Measurements from ENCODE around the gene IL17C. TPM values are rescaled to one million over a fixed set of nuclear protein-coding genes. Genes with fewer than 3 reads are reported as not detected.

IL17C gene
- total and polyA plus RNA-seq, 3 donors from 2014 or later, result 0.75 to 1.5 (median 0.99) TPM

DNA sequence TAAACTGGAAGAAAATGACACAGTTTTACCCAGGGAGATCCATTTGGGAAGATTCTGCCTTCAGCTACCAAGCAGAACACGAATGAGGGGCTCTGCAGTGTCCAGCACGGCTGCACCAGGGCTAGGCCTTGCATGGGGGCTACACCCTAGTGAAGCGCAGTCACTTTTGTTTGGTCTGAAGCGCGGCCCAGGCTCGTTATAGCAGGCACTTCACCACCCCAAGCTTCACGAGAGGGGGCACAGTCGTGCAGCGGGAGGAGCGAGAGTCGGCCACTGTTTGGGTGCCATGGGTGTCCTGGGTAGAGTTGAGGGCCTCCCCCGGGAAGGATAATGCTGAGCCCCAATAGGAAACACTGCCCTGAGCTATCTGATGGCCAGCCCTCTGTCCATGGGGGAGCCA lies 21.6 kb upstream of the IL17C start:
- Histone ChIP-seq H3K4me1 (peaks cover 20% of the 10 kb centered on the region), H3K27me3 (no peaks in the 10 kb centered on the region), H3K27ac (no peak overlapping the region), H3K4me3 (no peak overlapping the region), H3K36me3 (ENCODE audit: low read depth, missing control alignments) (no peaks in the 10 kb centered on the region), H3K9me3 (no peaks in the 10 kb centered on the region)
- WGBS, 2 donors, result 95 to 96% methylated on average over 12 of the region's 12 CpGs
- no peak for DNase-seq
- intact Hi-C loops (cut with DNase I; ENCODE audit: low total_unique reads), result no loop called here
- TF ChIP-seq CTCF (IDR thresholded peaks at IDR 0.05), result no peak
- TF ChIP-seq POLR2A (IDR thresholded peaks at IDR 0.05), result no peak

DNA sequence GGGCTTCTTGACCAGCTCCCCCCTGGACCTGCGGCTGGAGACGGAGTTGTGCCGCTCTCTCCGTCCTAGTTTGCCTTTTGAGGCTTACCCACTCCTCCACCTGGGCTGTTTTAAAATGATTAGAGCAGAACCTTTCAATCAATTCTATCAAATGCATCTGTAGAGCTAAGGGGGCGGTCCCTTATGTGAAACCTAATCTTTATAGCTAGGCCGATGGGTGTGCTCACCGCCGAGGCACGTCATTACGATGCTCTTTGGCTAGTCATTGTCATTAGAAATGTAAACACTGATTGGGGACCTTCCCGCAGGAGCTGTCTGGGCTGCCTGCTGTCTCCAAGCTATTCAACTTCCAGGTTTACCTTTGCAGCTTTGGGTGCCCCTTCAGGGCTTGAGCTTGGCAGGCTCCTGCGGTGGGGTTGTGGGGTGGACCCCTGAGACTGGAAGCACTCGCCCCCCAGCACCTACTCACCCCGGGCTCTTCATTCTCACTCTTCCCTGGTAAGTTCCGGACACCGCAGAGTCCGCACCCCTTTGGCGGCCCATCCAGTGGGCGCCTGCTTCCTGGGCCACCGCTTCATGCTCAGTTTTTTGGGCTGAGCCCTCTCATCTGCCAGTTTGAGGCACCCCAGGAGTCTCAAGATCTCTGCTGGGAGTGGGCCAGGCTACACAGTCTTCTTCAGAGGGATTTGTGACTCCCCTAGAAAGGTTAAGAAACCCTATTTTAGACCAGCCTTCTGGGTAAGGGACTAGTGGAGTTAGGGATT lies 20.9 kb upstream of the IL17C start:
- 93 to 97% methylated on average over 17 to 20 of the region's 20 CpGs for WGBS, 2 donors
- no peaks in the 10 kb centered on the region for H3K36me3 ChIP-seq (ENCODE audit: low read depth, missing control alignments)

GRCh38 chr16:88618182-88618955 lies 20.0 kb upstream of the IL17C start:
- intact Hi-C loops (cut with DNase I; ENCODE audit: low total_unique reads), result no loop called here
- Histone ChIP-seq H3K9me3 (no peaks in the 10 kb centered on the region), H3K27me3 (no peaks in the 10 kb centered on the region), H3K27ac (no peak overlapping the region), H3K4me1 (peaks cover 20% of the 10 kb centered on the region), H3K36me3 (ENCODE audit: low read depth, missing control alignments) (no peaks in the 10 kb centered on the region), H3K4me3 (no peak overlapping the region)
- DNase-seq, result no peak
- no peak for TF ChIP-seq POLR2A (IDR thresholded peaks at IDR 0.05)
- no peak for TF ChIP-seq CTCF (IDR thresholded peaks at IDR 0.05)
- WGBS, 2 donors, result 84 to 88% methylated on average over 17 to 19 of the region's 20 CpGs

More for the DNA sequence above, 20.9 kb upstream of the IL17C start:
- Histone ChIP-seq H3K4me3 (no peak overlapping the region), H3K27ac (no peak overlapping the region), H3K9me3 (no peaks in the 10 kb centered on the region), H3K27me3 (no peaks in the 10 kb centered on the region), H3K4me1 (peaks cover 20% of the 10 kb centered on the region)
- no peak for DNase-seq
- intact Hi-C loops (cut with DNase I; ENCODE audit: low total_unique reads), result no loop called here
- TF ChIP-seq CTCF (IDR thresholded peaks at IDR 0.05) (no peak), POLR2A (IDR thresholded peaks at IDR 0.05) (no peak)

DNA sequence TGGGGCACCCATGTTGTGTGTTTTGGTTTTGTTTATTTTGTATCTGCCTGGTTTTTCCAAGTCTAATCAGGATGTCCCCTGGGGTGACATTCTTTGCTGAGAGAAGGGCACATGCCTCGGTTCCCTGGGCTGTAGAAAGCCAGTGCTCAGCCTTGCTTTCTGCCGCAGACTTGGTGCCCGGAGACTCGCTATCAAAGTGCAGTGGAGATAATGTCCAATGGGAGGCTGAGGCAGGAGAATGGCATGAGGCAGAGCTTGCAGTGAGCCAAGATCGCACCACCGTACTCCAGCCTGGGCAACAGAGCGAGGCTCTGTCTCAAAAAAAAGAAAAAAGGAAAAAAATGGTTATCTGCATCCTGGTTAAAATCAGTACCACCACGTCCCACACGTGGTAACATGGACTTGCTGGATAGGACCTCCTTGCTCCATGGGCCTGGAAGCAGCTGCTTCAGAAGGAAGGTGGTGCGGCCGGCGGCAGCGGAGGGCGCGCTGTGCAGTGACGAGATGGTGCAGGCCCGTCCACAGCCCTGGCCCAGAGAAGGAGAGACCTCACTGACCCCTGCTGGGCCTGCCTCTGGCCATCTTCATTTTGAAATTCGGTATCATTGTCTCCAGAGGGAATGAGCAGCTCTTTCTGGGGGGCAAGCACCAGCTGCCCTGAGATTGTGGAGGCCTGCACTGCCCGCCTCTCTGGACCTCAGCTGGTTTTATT lies 19.3 kb upstream of the IL17C start:
- Histone ChIP-seq H3K4me1 (peaks cover 13% of the 10 kb centered on the region), H3K27ac (no peak overlapping the region), H3K27me3 (no peaks in the 10 kb centered on the region), H3K36me3 (ENCODE audit: low read depth, missing control alignments) (no peaks in the 10 kb centered on the region), H3K4me3 (no peak overlapping the region), H3K9me3 (no peaks in the 10 kb centered on the region)
- TF ChIP-seq POLR2A (IDR thresholded peaks at IDR 0.05), result no peak
- TF ChIP-seq CTCF (IDR thresholded peaks at IDR 0.05), result no peak
- intact Hi-C loops (cut with DNase I; ENCODE audit: low total_unique reads), result no loop called here
- no peak for DNase-seq
- WGBS, 2 donors, result 94 to 95% methylated on average over 14 to 19 of the region's 19 CpGs

All from testis (tissue), 3 donors.